H9 (cell line): ENCODE data around the gene KRTAP10-11. TPM values are rescaled to one million over a fixed set of nuclear protein-coding genes. Genes with fewer than 3 reads are reported as not detected.

Experiments used
- DNase-seq: peaks from one replicate; pipeline ENCODE4 v3.0.0-alpha.2; 2017
- H2AFZ ChIP-seq: one replicate; pipeline ENCODE4 v1.6.1; 2013; ENCODE audit warnings: mild to moderate bottlenecking, low read length, control low read depth, moderate library complexity
- H2AK5ac ChIP-seq: 2 replicates; pipeline ENCODE4 v1.6.1; 2013; ENCODE audit warnings: low read length, control low read depth, mixed read lengths; ENCODE audit not compliant: insufficient read length
- H2BK120ac ChIP-seq: one replicate; pipeline ENCODE4 v1.6.1; 2013; ENCODE audit warnings: low read depth, mild to moderate bottlenecking, low read length, control low read depth, inconsistent platforms; ENCODE audit not compliant: poor library complexity, severe bottlenecking
- H2BK12ac ChIP-seq: 2 replicates; pipeline ENCODE4 v1.6.1; 2013; ENCODE audit warnings: low read length, control low read depth, mixed read lengths, low read depth; ENCODE audit not compliant: insufficient read length
- H2BK15ac ChIP-seq: 2 replicates; pipeline ENCODE4 v1.6.1; 2013; ENCODE audit warnings: low read depth, low read length, control low read depth
- H2BK20ac ChIP-seq: one replicate; pipeline ENCODE4 v1.6.1; 2013; ENCODE audit warnings: low read depth, mild to moderate bottlenecking, low read length, control low read depth, inconsistent platforms; ENCODE audit not compliant: poor library complexity, severe bottlenecking
- H2BK5ac ChIP-seq: 2 replicates; pipeline ENCODE4 v1.6.1; 2013; ENCODE audit warnings: low read length, control low read depth, mixed read lengths; ENCODE audit not compliant: insufficient read length
- H3K14ac ChIP-seq: 2 replicates; pipeline ENCODE4 v1.6.1; 2013; ENCODE audit warnings: low read length, control low read depth; ENCODE audit not compliant: insufficient read depth
- H3K18ac ChIP-seq: 2 replicates; pipeline ENCODE4 v1.6.1; 2013; ENCODE audit warnings: low read depth, mild to moderate bottlenecking, mixed read lengths, low read length, control low read depth; ENCODE audit not compliant: insufficient read length
- H3K23ac ChIP-seq: 2 replicates; pipeline ENCODE4 v1.6.1; 2013; ENCODE audit warnings: low read length, control low read depth, mixed read lengths, low read depth; ENCODE audit not compliant: insufficient read length
- H3K23me2 ChIP-seq: 2 replicates; pipeline ENCODE4 v1.6.1; 2013; ENCODE audit warnings: low read depth, mild to moderate bottlenecking, mixed read lengths, low read length, control low read depth; ENCODE audit not compliant: insufficient read length, poor library complexity, severe bottlenecking
- H3K27ac ChIP-seq: 2 replicates; pipeline ENCODE4 v1.5.1; 2013; ENCODE audit warnings: low read length, control low read depth, mixed read lengths, low read depth; ENCODE audit not compliant: insufficient read length
- H3K27me3 ChIP-seq: 2 replicates; pipeline ENCODE4 v1.6.1; 2013; ENCODE audit warnings: low read length, control low read depth, inconsistent platforms; ENCODE audit not compliant: insufficient read depth
- H3K4ac ChIP-seq: 2 replicates; pipeline ENCODE4 v1.6.1; 2013; ENCODE audit warnings: low read depth, mild to moderate bottlenecking, control low read depth, inconsistent platforms, low read length, moderate library complexity
- H3K4me1 ChIP-seq: 2 replicates; pipeline ENCODE4 v1.6.1; 2013; ENCODE audit warnings: low read length, control low read depth, inconsistent platforms; ENCODE audit not compliant: insufficient read depth
- H3K4me2 ChIP-seq: 2 replicates; pipeline ENCODE4 v1.6.1; 2013; ENCODE audit warnings: low read length, control low read depth, mixed read lengths; ENCODE audit not compliant: insufficient read length, insufficient read depth
- H3K56ac ChIP-seq: 2 replicates; pipeline ENCODE4 v1.6.1; 2013; ENCODE audit warnings: low read depth, mild to moderate bottlenecking, mixed read lengths, low read length, control low read depth; ENCODE audit not compliant: insufficient read length
- H3K79me1 ChIP-seq: 2 replicates; pipeline ENCODE4 v1.6.1; 2013; ENCODE audit warnings: low read depth, mild to moderate bottlenecking, moderate library complexity, low read length, control low read depth, inconsistent platforms; ENCODE audit not compliant: insufficient read depth, poor library complexity, severe bottlenecking
- H3K79me2 ChIP-seq: 2 replicates; pipeline ENCODE4 v1.6.1; 2013; ENCODE audit warnings: low read length, control low read depth, inconsistent platforms; ENCODE audit not compliant: insufficient read depth
- H3K9ac ChIP-seq: 2 replicates; pipeline ENCODE4 v1.6.1; 2013; ENCODE audit warnings: low read length, control low read depth, mixed read lengths; ENCODE audit not compliant: insufficient read length; ENCODE audit errors: extremely low read depth
- H3K9me3 ChIP-seq: one replicate; pipeline ENCODE4 v1.6.1; 2013; ENCODE audit warnings: low read depth, low read length, inconsistent platforms; ENCODE audit not compliant: control insufficient read depth
- H3T11ph ChIP-seq: one replicate; pipeline ENCODE4 v1.6.1; 2013; ENCODE audit warnings: mild to moderate bottlenecking, low read length, control low read depth, inconsistent platforms
- H4K20me1 ChIP-seq: one replicate; pipeline ENCODE4 v1.6.1; 2013; ENCODE audit not compliant: control insufficient read depth, insufficient read length, insufficient read depth
- H4K5ac ChIP-seq: 2 replicates; pipeline ENCODE4 v1.6.1; 2013; ENCODE audit warnings: low read depth, mild to moderate bottlenecking, mixed read lengths, low read length, control low read depth; ENCODE audit not compliant: insufficient read length
- H4K8ac ChIP-seq: replicated peaks from 2 replicates; pipeline ENCODE4 v1.6.1; 2013; ENCODE audit warnings: low read length, control low read depth, mixed read lengths, low read depth; ENCODE audit not compliant: insufficient read length
- H4K91ac ChIP-seq: 2 replicates; pipeline ENCODE4 v1.6.1; 2013; ENCODE audit warnings: low read depth, mild to moderate bottlenecking, moderate library complexity, mixed read lengths, low read length, control low read depth; ENCODE audit not compliant: insufficient read length
- H3K27ac Mint-ChIP-seq, 3 experiments: 2 replicates in 2 of 3; 3 replicates in 1 of 3; pipeline ENCODE4 v1.8.0; 2020 to 2021; ENCODE audit warnings: mixed read lengths in 3 of 3, mild to moderate bottlenecking in 1 of 3, moderate library complexity in 1 of 3
- H3K27me3 Mint-ChIP-seq: 2 replicates; pipeline ENCODE4 v1.8.0; 2021; ENCODE audit warnings: low read depth, mild to moderate bottlenecking, moderate library complexity, mixed read lengths
- H3K36me3 Mint-ChIP-seq, 3 experiments: 2 replicates in 2 of 3; 3 replicates in 1 of 3; pipeline ENCODE4 v1.8.0; 2020 to 2021; ENCODE audit warnings: low read depth in 3 of 3, mixed read lengths in 3 of 3; ENCODE audit not compliant: insufficient read depth in 1 of 3
- H3K4me1 Mint-ChIP-seq, 2 experiments: 2 replicates each; pipeline ENCODE4 v1.8.0; 2020; ENCODE audit warnings: mixed read lengths in 2 of 2
- H3K4me3 Mint-ChIP-seq, 2 experiments: 2 replicates in 1 of 2; 3 replicates in 1 of 2; pipeline ENCODE4 v1.8.0; 2020 to 2021; ENCODE audit warnings: mild to moderate bottlenecking in 2 of 2, mixed read lengths in 2 of 2, moderate library complexity in 1 of 2
- H3K9me3 Mint-ChIP-seq, 2 experiments: 2 replicates in 1 of 2; 3 replicates in 1 of 2; pipeline ENCODE4 v1.8.0; 2020; ENCODE audit warnings: mild to moderate bottlenecking in 2 of 2, mixed read lengths in 2 of 2, moderate library complexity in 1 of 2
- CTCF ChIP-seq: fragments of 200-600 bp; sonication (generic); conservative IDR thresholded peaks from 3 replicates; pipeline ENCODE4 v1.8.0; 2021; ENCODE audit warnings: antibody characterized with exemption, mild to moderate bottlenecking
- WGBS: extraction: QIAGEN DNeasy Blood & Tissue Kit; methylation state at CpG from one replicate; pipeline ENCODE4 v1.1.7; 2013; ENCODE audit warnings: missing lambda C conversion rate, low lambda C conversion rate, mixed read lengths; ENCODE audit not compliant: insufficient read length; ENCODE audit errors: extremely low coverage; 5-methylcytosine and 5-hydroxymethylcytosine counted together
- total RNA-seq: library from RNA; stranded (reverse); gene quantifications from 2 replicates; pipeline ENCODE4 v1.2.1, GENCODE V29; 2021

KRTAP10-11 gene
- total RNA-seq, 1 experiment from 2014 or later, result not detected

- H4K91ac ChIP-seq, result no peak overlapping the region
- no peak for DNase-seq
- H4K5ac ChIP-seq, result no peak overlapping the region
- no peaks in the 10 kb centered on the region for H3K79me1 ChIP-seq
- Mint-ChIP-seq H3K27ac (no peak overlapping the region), H3K9me3 (peaks cover 47 to 52% of the 10 kb centered on the region in 2 experiments), H3K4me1 (peaks cover 24 to 27% of the 10 kb centered on the region in 2 experiments), H3K36me3 (peaks cover 12 to 44% (median 30%) of the 10 kb centered on the region in 3 experiments), H3K4me3 (no peak overlapping the region), H3K27me3 (peaks cover 4% of the 10 kb centered on the region)
- peaks cover 4% of the 10 kb centered on the region for H3K9me3 ChIP-seq
- H3K79me2 ChIP-seq, result no peaks in the 10 kb centered on the region
- no peak overlapping the region for H2AFZ ChIP-seq
- H2BK20ac ChIP-seq, result no peak overlapping the region
- no peak overlapping the region for H3K18ac ChIP-seq
- H3T11ph ChIP-seq, result no peak overlapping the region
- H3K4me1 ChIP-seq, result no peaks in the 10 kb centered on the region
- H3K23me2 ChIP-seq, result no peaks in the 10 kb centered on the region
- H3K4me2 ChIP-seq, result no peak overlapping the region
- H4K8ac ChIP-seq, result no peak overlapping the region
- H2BK120ac ChIP-seq, result no peak overlapping the region
- H2BK5ac ChIP-seq, result no peak overlapping the region
- no peaks in the 10 kb centered on the region for H3K27me3 ChIP-seq
- no peak overlapping the region for H3K56ac ChIP-seq
- no peak overlapping the region for H3K23ac ChIP-seq
- no peak overlapping the region for H2BK15ac ChIP-seq
- no peak overlapping the region for H3K9ac ChIP-seq
- H3K27ac ChIP-seq, result no peak overlapping the region
- WGBS, result no CpG with 5 or more reads among the region's 6 CpGs
- no peak for TF ChIP-seq CTCF
- no peaks in the 10 kb centered on the region for H4K20me1 ChIP-seq
- H3K14ac ChIP-seq, result no peak overlapping the region
- no peak overlapping the region for H2AK5ac ChIP-seq
- H2BK12ac ChIP-seq, result no peak overlapping the region
- H3K4ac ChIP-seq, result no peak overlapping the region
Measured at GRCh38 chr21:44619886-44620285, 26.3 kb upstream of the KRTAP10-11 start.
